GM19043 (cell line): ENCODE data around the gene DNAI1.

Experiments used
- ATAC-seq: cut with Tn5 transposase; IDR thresholded peaks from one replicate; pipeline ENCODE4 v1.9.1; 2021; ENCODE audit warnings: low read depth; ENCODE audit not compliant: unreplicated experiment

DNAI1 gene

DNA sequence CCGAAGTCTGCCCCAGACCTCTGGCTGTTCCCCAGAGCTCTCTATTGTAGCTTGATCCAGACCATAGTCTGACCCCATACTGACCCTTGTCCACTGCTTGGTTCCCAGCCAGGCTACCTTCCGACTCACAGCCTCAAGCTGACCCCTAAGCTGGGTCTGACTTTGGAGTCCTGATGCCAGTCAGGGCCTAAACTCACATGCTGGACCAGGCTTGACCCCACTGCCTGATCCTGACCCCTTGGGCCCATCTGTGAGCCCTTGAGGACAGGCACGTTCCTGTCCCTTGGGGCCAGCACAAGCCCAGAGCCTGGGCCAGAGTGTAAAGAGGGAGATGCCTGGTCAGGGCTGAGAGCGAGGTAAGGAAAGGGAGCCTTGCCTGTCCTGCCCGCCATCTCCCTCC lies 96.9 kb downstream of the DNAI1 start:
- ATAC-seq = no peak

DNA sequence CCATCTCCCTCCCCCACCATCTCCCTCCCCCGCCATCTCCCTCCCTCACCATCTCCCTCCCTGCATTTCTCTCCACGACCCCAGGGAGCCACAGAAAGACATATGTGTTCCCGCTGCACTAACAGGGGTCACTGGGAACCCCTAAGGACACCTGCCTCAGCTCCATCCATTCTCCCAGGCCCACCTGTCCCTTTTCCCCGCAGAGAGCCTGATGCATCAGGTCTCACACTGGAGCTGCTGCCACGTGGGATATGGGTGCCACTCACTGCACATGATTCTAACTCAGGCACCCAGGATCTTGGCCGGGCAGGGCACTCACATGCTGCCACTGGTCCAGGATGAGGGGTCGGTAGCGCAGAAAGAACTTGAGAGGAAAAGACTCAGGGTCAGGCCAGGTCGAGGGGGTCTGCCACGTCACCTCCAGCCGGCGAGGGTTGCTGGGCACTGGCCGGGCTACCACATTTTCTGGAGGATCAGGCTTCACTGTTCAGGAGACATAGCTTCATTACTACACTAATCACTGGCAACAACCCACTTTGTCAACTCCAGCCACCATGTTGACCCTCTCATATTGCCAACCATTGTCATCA lies 97.4 kb downstream of the DNAI1 start:
- no peak for ATAC-seq

GRCh38 chr9:34556949-34557348 lies 98.3 kb downstream of the DNAI1 start:
- ATAC-seq = no peak

DNA sequence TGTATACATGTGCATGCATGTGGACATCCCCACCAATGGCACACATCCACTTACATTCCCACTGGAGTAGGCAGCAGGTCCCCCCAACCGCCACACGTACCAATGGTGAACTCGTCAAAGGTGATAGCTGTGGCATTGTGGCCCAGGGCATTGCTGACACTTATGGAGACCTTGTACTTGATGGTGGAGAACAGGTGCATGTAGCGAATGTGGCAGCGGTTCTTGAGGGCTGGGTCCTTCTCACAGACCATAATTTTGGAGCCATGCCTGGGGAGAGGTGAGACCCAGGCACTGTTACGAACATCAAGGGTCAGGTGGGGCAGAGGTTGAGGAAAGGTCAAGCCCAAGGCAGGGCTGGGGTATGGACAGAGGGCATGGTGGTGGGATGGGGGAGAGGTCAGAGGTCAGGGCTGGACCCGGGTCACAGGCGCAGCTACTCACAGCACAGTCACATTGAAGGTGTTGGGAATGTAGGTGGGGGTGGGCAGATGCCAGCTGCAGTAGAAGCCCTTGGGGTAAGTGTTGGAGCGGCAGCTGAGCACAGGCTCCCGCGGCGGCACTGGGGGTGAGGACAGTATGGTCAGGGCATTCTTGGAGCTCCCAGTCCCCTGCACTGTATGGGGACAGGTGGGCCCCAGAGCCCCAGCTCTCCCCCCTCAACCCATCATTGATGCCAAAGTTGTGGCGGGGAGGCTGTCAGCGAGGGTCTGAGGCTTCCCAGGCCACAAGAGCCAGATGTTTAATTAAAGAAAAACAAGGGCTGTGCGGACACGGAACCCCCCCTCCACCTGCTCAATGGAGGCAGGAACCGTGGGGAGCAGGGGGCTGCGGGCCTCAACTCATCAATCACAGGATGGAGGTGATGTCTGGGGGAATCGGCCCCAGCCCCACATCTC lies 99.1 kb downstream of the DNAI1 start:
- no peak for ATAC-seq

DNA sequence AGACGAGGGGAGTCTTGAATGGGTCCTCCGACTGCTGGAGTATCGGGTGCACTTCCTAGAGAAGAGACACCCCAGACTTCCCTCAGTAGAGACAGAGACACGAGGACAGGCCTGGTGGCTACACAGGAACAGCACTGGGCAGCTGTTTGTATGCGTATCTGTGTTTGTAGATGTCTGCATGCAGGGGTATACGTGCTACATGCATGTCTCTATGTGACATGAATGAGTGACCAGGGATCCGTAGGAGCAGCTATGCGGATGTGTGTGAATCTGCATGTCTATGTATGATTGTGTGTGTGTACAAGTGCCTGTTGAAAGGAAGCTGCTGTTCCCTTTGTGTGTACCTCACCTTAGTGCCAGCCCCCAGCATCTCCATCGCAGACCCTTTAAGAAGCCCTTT lies 99.8 kb downstream of the DNAI1 start:
- no peak for ATAC-seq

DNA sequence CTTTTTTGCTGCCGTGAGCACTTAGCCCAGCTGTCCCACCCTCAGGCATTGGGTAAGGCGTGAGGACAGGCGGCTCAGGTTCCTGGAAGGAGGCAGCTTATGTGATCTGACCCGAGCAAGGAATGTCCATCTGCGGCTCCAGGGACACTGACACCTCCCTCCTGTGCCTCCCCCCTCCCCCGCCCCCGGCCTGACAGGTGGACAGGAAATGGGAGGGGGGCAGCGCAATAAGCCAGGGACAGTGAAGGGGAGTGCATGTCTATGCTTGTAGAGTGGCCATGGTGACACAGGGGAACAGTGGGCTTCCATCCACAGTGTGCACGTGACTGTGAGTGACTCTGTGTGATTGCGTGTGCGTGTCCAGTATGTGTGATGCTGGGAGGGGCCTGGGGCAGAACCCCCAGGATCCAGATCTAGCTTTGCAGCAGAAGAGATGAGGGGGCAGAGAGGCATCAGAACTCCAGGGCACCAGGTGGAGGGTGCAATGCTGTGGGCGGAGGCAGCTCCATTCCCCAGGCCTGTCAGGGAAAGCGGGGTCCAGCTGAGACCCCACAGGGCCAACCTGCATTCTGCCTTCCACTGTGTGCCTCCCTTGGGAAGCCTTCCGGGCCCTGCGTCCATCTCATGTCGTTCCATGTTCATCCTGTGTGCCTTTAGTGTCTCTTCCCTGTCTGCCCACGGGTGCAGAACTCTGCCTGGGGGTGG lies 100.5 kb downstream of the DNAI1 start:
- no peak for ATAC-seq

- no peak for ATAC-seq
Observed at GRCh38 chr9:34559624-34560455, 101.2 kb downstream of the DNAI1 start.

DNA sequence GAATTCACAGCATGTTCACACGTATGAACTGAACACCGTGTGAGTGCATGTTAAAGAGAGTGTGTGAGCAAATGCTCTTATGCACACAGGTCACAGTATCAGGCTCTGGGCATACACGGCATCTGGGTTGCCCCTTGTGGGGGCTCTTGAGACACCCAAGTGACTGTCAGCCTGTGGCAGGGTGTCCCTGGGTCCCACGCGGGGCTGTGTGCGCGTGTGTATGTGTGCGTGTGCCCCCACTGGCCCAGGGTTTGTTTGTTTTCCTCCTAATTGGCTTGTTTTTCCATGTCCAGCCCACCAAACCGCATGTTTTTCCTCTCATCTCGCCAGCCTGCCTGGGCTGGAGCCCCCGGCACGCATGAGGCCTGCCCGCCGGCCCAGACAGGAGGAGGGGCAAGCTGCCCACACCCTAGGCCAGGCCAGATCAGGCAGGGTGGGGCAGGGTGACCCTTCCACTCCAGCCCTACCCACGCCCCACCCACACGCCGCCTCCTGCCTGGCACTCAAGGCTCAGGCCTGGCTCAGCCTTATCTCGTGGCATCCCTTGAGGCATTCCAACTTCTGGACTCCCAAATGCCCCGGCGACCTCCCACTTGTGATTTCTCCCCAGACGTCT lies 102.1 kb downstream of the DNAI1 start:
- no peak for ATAC-seq

DNA sequence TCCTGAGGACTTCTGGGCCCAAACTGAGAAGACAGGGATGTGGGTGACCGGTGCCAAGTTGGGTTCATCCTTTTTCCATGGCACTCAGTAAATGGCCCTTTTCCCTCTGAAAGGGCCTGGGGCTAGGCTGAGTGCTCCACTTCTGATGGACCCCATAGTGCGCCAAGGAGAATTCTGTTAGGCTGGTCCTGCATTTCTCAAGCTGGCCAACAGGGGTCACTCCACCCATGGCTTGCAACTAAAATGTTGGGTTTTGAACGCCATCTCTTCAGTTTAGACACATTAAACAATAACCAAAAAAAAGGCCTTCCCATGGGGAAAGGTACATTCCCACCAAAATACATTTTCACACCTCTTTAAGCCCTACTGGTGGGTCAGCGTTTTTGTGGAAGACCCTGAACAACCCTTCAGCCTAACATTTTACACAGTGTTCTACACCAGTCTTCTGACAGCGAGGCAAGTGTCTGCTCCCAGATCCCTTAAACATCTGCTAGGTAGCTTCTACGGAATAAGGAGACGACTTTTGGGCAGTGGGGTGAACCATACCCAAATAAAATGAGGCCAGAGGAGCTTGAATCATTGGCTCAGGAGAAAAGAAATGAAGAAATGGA lies 103.6 kb downstream of the DNAI1 start:
- ATAC-seq = no peak

DNA sequence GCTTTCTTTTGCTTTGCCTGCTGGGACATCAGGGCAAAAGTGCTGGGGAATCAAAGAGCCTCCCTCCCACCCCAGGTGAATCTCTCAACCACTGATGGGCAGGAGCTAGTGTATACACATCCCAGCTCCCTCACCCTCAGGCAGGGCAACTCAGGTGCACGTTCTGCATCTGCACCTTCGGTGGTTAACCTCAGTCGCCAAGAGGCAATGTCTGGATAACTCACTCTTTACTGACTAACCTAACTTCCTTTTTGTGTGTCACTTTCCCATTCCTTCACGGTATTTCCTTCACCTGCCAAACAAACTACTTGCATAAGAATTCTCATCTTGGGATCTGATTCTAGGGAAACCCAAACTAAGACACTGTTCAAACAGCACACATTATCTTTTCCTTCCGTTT lies 104.7 kb downstream of the DNAI1 start:
- ATAC-seq = no peak

GRCh38 chr9:34564617-34565016 lies 106.0 kb downstream of the DNAI1 start:
- ATAC-seq = no peak

GRCh38 chr9:34565856-34566255 lies 107.3 kb downstream of the DNAI1 start:
- no peak for ATAC-seq

GRCh38 chr9:34566322-34566721 lies 107.7 kb downstream of the DNAI1 start:
- ATAC-seq = no peak

- ATAC-seq = no peak
Observed at GRCh38 chr9:34566972-34567371, 108.4 kb downstream of the DNAI1 start.

DNA sequence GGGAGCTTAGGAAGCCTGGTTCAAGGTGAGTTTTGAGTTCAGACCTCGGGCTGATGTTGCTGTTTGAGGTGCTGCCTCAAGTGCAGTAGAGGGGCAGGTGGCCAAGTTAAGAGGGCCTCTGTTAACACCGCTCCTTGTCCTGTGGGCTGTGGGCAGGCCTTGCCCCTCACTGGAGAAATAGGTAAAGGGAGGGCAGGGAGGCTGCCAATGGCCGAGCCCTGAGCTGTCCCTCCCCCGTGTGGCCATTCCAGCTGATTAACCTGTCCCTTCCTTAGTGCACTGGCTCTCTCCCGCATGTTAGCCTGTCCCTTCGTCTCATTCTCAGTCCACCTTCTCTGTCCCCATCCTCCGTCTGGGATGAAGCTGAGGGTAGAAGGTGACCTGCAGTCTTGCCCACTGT lies 109.5 kb downstream of the DNAI1 start:
- ATAC-seq = no peak

- no peak for ATAC-seq
Observed at GRCh38 chr9:34568774-34569173, 110.2 kb downstream of the DNAI1 start.

DNA sequence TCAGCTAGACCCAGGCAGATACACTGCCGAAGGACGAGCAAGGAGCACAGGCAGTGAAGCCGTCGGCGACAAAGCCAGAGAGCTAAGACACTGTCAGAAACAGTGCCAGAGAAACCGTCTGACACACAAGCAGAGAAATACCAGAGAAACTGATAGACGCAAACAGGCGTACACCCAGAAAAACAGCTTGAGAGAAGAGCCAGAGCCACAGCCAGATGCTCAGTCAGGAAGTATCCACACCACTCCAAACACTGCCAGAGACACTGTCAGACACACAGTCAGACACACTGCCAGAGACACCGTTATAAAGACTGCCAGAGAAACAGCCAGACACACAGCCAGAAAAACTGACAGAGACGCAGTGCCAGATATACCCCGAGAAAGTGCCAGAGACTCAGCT lies 111.8 kb downstream of the DNAI1 start:
- no peak for ATAC-seq
